Activated T-cell treated with anti-CD3 and anti-CD28 coated beads, Interleukin-2, amount 50 U/mL, for 4 hours (primary cell): Measurements from ENCODE around the gene LYRM9. TPM values are rescaled to one million over a fixed set of nuclear protein-coding genes. Genes with fewer than 3 reads are reported as not detected.
"Not testable (repeated sequence)": the region's sequence is repeated elsewhere in the genome, so short reads cannot be mapped to it uniquely, and the experiment has no call there.

Experiments
- ATAC-seq, 2 donors: fragments of 200-7000 bp; cut with Tn5 transposase; one replicate each; pipeline ENCODE4 v1.10.0; 2021
- DNase-seq: peaks from one replicate; pipeline ENCODE4 v3.0.0-alpha.2; 2020
- H3K27me3 Mint-ChIP-seq: one replicate; pipeline ENCODE4 v1.8.0; 2021; ENCODE audit warnings: low read depth, mixed read lengths
- H3K36me3 Mint-ChIP-seq: one replicate; pipeline ENCODE4 v1.8.0; 2022; ENCODE audit warnings: mixed read lengths; ENCODE audit not compliant: insufficient read depth
- H3K4me1 Mint-ChIP-seq: one replicate; pipeline ENCODE4 v1.8.0; 2021; ENCODE audit warnings: low read depth, mixed read lengths
- H3K4me3 Mint-ChIP-seq: one replicate; pipeline ENCODE4 v1.8.0; 2021; ENCODE audit warnings: mild to moderate bottlenecking, moderate library complexity, mixed read lengths
- H3K9me3 Mint-ChIP-seq: one replicate; pipeline ENCODE4 v1.8.0; 2021; ENCODE audit warnings: mixed read lengths
- total RNA-seq, 3 donors: library from RNA; stranded (reverse); gene quantifications; one replicate each; pipeline ENCODE4 v1.2.1, GENCODE V29; 2021

LYRM9 gene
- total RNA-seq, 3 donors from 2014 or later: 0.79 to 1.4 (median 0.91) TPM

GRCh38 chr17:27829143-27829711 is 63.9 kb downstream of the LYRM9 start:
- DNase-seq, H3K36me3 Mint-ChIP-seq, H3K4me3 Mint-ChIP-seq, H3K27me3 Mint-ChIP-seq, H3K4me1 Mint-ChIP-seq, H3K9me3 Mint-ChIP-seq: not testable (repeated sequence)
- ATAC-seq: peak in 1 of 2 donors; percentile 43

Other genes starting within 250 kb of the LYRM9 start
- not detected for gene NOS2, start 92.8 kb downstream of the LYRM9 start, total RNA-seq
- 10 to 100 TPM in 2 of 3 donors, 1 to 10 TPM in 1; 9.8 to 11.2 (median 10.9) TPM for gene NLK, start 149.3 kb upstream of the LYRM9 start, total RNA-seq